K562 (cell line): ENCODE results near the gene JADE3. TPM values are rescaled to one million over a fixed set of nuclear protein-coding genes. Genes with fewer than 3 reads are reported as not detected.

ENCODE experiments used
- ATAC-seq: fragments of 200-7000 bp; cut with Tn5 transposase; 3 replicates; pipeline ENCODE4 v1.9.1; 2020; ENCODE audit warnings: moderate library complexity
- BruUV-seq: library from RNA; stranded (reverse); fragments of 400-500 nt; replicated peaks from 2 replicates; lab custom pipeline; 2021; lab: Mats Ljungman, UMichigan
- CTCF ChIA-PET: fragments of 300-600 bp; formaldehyde crosslinking; extraction: SDS; loops from one replicate; lab custom pipeline; 2021; ENCODE audit warnings: low intra/inter-chr PET ratio; lab: Yijun Ruan, JAX
- POLR2A ChIA-PET: fragments of 300-600, 350-650 bp; sonication (Branson Sonifier 250); formaldehyde crosslinking; extraction: SDS; loops from one replicate; lab custom pipeline; 2021; ENCODE audit warnings: antibody characterized with exemption, inconsistent platforms; lab: Yijun Ruan, JAX
- DNase-seq, 4 experiments: peaks; one replicate each; pipeline versions ENCODE4 v3.0.0 to v3.0.0-alpha.2; 2011 to 2018; ENCODE audit warnings: low spot score in 3 of 4, mixed read lengths in 3 of 4; ENCODE audit errors: extremely low read depth in 1 of 4
- FAIRE-seq: peaks from 2 replicates; lab custom pipeline; 2011; peaks lifted over from hg19 to GRCh38; lab: Jason Lieb, UNC
- H2AFZ ChIP-seq: 2 replicates; pipeline ENCODE4 v1.6.0; 2011; ENCODE audit warnings: low read depth, low read length, control low read depth, inconsistent platforms
- H3K27ac ChIP-seq: fragments of 200-600 bp; 3 replicates; pipeline ENCODE4 v1.8.0; 2011; ENCODE audit warnings: low read depth, mild to moderate bottlenecking, control low read depth, inconsistent platforms, low read length, moderate library complexity, mixed read lengths; ENCODE audit errors: extremely low read depth
- H3K27me3 ChIP-seq, 2 experiments: fragments of 300-600 bp in 1 of 2; 2 replicates in 1 of 2; 3 replicates in 1 of 2; pipeline versions ENCODE4 v1.6.0 to v1.8.0; 2011; ENCODE audit warnings: inconsistent platforms in 2 of 2, low read length in 2 of 2, mild to moderate bottlenecking in 1 of 2, mixed read lengths in 1 of 2, moderate library complexity in 1 of 2; ENCODE audit not compliant: control insufficient read depth in 2 of 2, insufficient read depth in 2 of 2
- H3K36me3 ChIP-seq: fragments of 300-600 bp; 3 replicates; pipeline ENCODE4 v1.8.0; 2011; ENCODE audit warnings: mild to moderate bottlenecking, low read length, inconsistent platforms; ENCODE audit not compliant: control insufficient read depth, insufficient read depth
- H3K4me1 ChIP-seq, 2 experiments: fragments of 200-600 bp in 1 of 2; replicated peaks in 1 of 2; 2 replicates in 1 of 2; 3 replicates in 1 of 2; pipeline versions ENCODE4 v1.5.1 to v1.8.0; 2011; ENCODE audit warnings: inconsistent platforms in 2 of 2, low read length in 2 of 2, mild to moderate bottlenecking in 1 of 2, mixed read lengths in 1 of 2, moderate library complexity in 1 of 2; ENCODE audit not compliant: control insufficient read depth in 2 of 2, insufficient read depth in 2 of 2
- H3K4me2 ChIP-seq: 2 replicates; pipeline ENCODE4 v1.6.1; 2011; ENCODE audit warnings: low read length, control low read depth, inconsistent platforms, mixed read lengths; ENCODE audit not compliant: insufficient read depth
- H3K4me3 ChIP-seq: fragments of 200-600 bp; sonication (generic), shearing (Covaris generic); 2 replicates; pipeline ENCODE4 v1.5.1; 2016; ENCODE audit warnings: control low read depth, inconsistent platforms
- H3K79me2 ChIP-seq: fragments of 200-600 bp; 3 replicates; pipeline ENCODE4 v1.8.0; 2011; ENCODE audit warnings: low read length, inconsistent platforms; ENCODE audit not compliant: control insufficient read depth, insufficient read depth
- H3K9ac ChIP-seq, 2 experiments: 2 replicates each; pipeline versions ENCODE4 v1.6.0 to v1.6.1; 2011; ENCODE audit warnings: low read depth in 2 of 2, low read length in 2 of 2, control low read depth in 1 of 2, inconsistent platforms in 1 of 2, mild to moderate bottlenecking in 1 of 2, mixed read lengths in 1 of 2; ENCODE audit not compliant: insufficient read depth in 1 of 2
- H3K9me1 ChIP-seq: one replicate; pipeline ENCODE4 v1.6.0; 2011; ENCODE audit warnings: inconsistent platforms, mild to moderate bottlenecking, low read length, moderate library complexity; ENCODE audit not compliant: control insufficient read depth, insufficient read depth
- H3K9me3 ChIP-seq: replicated peaks from 2 replicates; pipeline ENCODE4 v1.5.1; 2011; ENCODE audit warnings: low read depth, low read length, inconsistent platforms; ENCODE audit not compliant: control insufficient read depth, insufficient read depth
- H4K20me1 ChIP-seq: replicated peaks from 2 replicates; pipeline ENCODE4 v1.6.1; 2011; ENCODE audit warnings: low read length, inconsistent platforms, mixed read lengths; ENCODE audit not compliant: control insufficient read depth, insufficient read depth
- ARNT ChIP-seq, 2 experiments: fragments of 450-650 bp; IDR thresholded peaks; 2 replicates each; pipeline ENCODE4 v1.6.1; 2016; ENCODE audit warnings: mild to moderate bottlenecking in 1 of 2
- ASH1L ChIP-seq: fragments of 450-650 bp; IDR thresholded peaks from 2 replicates; pipeline ENCODE4 v1.6.1; 2018; ENCODE audit warnings: borderline replicate concordance, mild to moderate bottlenecking, low read depth; ENCODE audit not compliant: partially characterized antibody
- ETS2 ChIP-seq: IDR thresholded peaks from 2 replicates; pipeline ENCODE4 v1.6.1; 2016; ENCODE audit warnings: borderline replicate concordance, missing genetic modification characterization, mild to moderate bottlenecking, moderate library complexity, missing compliant biosample characterization; ENCODE audit not compliant: poor library complexity, severe bottlenecking
- MBD1 ChIP-seq: fragments of 250-450 bp; sonication (Bioruptor Pico); IDR thresholded peaks from 2 replicates; pipeline ENCODE4 v1.8.0; 2022; ENCODE audit warnings: inconsistent platforms
- MBD2 ChIP-seq: sonication (generic); IDR thresholded peaks from 2 replicates; pipeline ENCODE4 v1.6.1; 2016; ENCODE audit warnings: low read depth, borderline replicate concordance
- MYBL2 ChIP-seq, 2 experiments: fragments of 450-650 bp in 1 of 2; sonication (generic) in 1 of 2; formaldehyde crosslinking in 1 of 2; IDR thresholded peaks; 2 replicates each; pipeline versions ENCODE4 v1.6.1 to v1.8.1; 2017 to 2022; ENCODE audit warnings: borderline replicate concordance in 1 of 2, inconsistent platforms in 1 of 2, low read depth in 1 of 2, mild to moderate bottlenecking in 1 of 2, missing genetic modification reagents in 1 of 2, moderate library complexity in 1 of 2
- NCOA6 ChIP-seq: fragments of 450-650 bp; IDR thresholded peaks from 2 replicates; pipeline ENCODE4 v1.6.1; 2017; ENCODE audit warnings: mild to moderate bottlenecking
- PYGO2 ChIP-seq: fragments of 450-650 bp; IDR thresholded peaks from 2 replicates; pipeline ENCODE4 v1.6.1; 2016; ENCODE audit warnings: mild to moderate bottlenecking, missing genetic modification characterization, moderate library complexity, missing compliant biosample characterization
- SMAD2 ChIP-seq: fragments of 150-350 bp; IDR thresholded peaks from 2 replicates; pipeline ENCODE4 v1.6.1; 2014; ENCODE audit warnings: low read depth, mild to moderate bottlenecking, low read length
- SNIP1 ChIP-seq: fragments of 450-650 bp; IDR thresholded peaks from 2 replicates; pipeline ENCODE4 v1.7.1; 2017; ENCODE audit warnings: low read depth, mild to moderate bottlenecking
- SREBF2 ChIP-seq: sonication (generic); formaldehyde crosslinking; IDR thresholded peaks from 2 replicates; pipeline ENCODE4 v1.4.0; 2020; ENCODE audit warnings: mild to moderate bottlenecking, missing genetic modification reagents
- ZBTB33 ChIP-seq: sonication (generic); formaldehyde crosslinking; IDR thresholded peaks from 2 replicates; pipeline ENCODE4 v1.8.1; 2023; ENCODE audit warnings: mild to moderate bottlenecking, missing genetic modification reagents
- ZKSCAN8 ChIP-seq: fragments of 200-800 bp; sonication (Bioruptor generic); IDR thresholded peaks from 2 replicates; pipeline ENCODE4 v1.6.1; 2016; ENCODE audit warnings: missing genetic modification characterization, missing compliant biosample characterization
- ZNF280A ChIP-seq: fragments of 450-650 bp; IDR thresholded peaks from 2 replicates; pipeline ENCODE4 v1.6.1; 2018; ENCODE audit warnings: mild to moderate bottlenecking, low read depth; ENCODE audit not compliant: partially characterized antibody
- ZNF785 ChIP-seq: fragments of 250-450 bp; sonication (Bioruptor Pico); IDR thresholded peaks from 2 replicates; pipeline ENCODE4 v1.4.0; 2020; ENCODE audit warnings: mild to moderate bottlenecking
- WGBS: fragments of 100-300 bp; shearing (Covaris generic); methylation state at CpG from one replicate; pipeline ENCODE4 v1.1.6; 2016; ENCODE audit warnings: low coverage, mixed read lengths; ENCODE audit not compliant: insufficient coverage; ENCODE audit errors: missing lambda C conversion rate; 5-methylcytosine and 5-hydroxymethylcytosine counted together
- in situ Hi-C: fragments of 300-500 bp; cut with MboI; formaldehyde crosslinking; loops from 4 replicates; pipeline ENCODE4 v1.15.0; 2018; ENCODE audit warnings: inconsistent platforms, mixed read lengths
- intact Hi-C: fragments of 100-400 bp; cut with micrococcal nuclease; formaldehyde crosslinking; loops from 2 replicates; pipeline ENCODE4 v1.14.2; 2022
- polyA plus RNA-seq, 8 experiments: library from polyadenylated mRNA; depleted of rRNA in 4 of 8; stranded (reverse) in 5 of 8; unstranded in 3 of 8; fragments of >200 nt; fragmentation: Nextera tagmentation in 2 of 8; fragmentation: Illumina TruSeq in 1 of 8; extraction: Ambion mirVana in 2 of 8; extraction: Trizol in 1 of 8; gene quantifications; 2 replicates each; pipeline versions ENCODE4 v1.2.1 to v1.2.3, GENCODE V29; 2011 to 2014; ENCODE audit warnings: inconsistent platforms in 1 of 8, missing spikeins in 1 of 8
- total RNA-seq, 7 experiments: library from RNA; depleted of rRNA in 6 of 7; stranded (reverse); fragments of >200 nt in 6 of 7; fragmentation: Illumina TruSeq in 2 of 7; extraction: Trizol in 2 of 7; gene quantifications; 2 replicates each; pipeline versions ENCODE4 v1.2.1 to v1.2.3, GENCODE V29; 2011 to 2021; ENCODE audit warnings: low replicate concordance in 1 of 7

JADE3 gene
- total and polyA plus RNA-seq, 9 of the 15 experiments (the other 6 are each of a cell fraction or from before 2014, with no cell fraction given), result 2.6 to 10.0 (median 7.0) TPM

- no peak for TF ChIP-seq MBD1 (CRISPR knock-in tag)
Measured at GRCh38 chrX:47080215-47080914, 168.1 kb downstream of the JADE3 start (continued).

GRCh38 chrX:47080915-47081236 is 168.7 kb downstream of the JADE3 start:
- ATAC-seq, result no peak
- CTCF ChIA-PET, result no interaction called here
- Histone ChIP-seq H3K4me1 (peaks cover 3 to 5% of the 10 kb centered on the region in 2 experiments; a peak in 3 of 5 replicates), H2AFZ (no peak overlapping the region), H3K9ac (no peak overlapping the region), H4K20me1 (no peaks in the 10 kb centered on the region; the same call in 1 of the 2 replicates), H3K79me2 (no peaks in the 10 kb centered on the region), H3K9me1 (no peaks in the 10 kb centered on the region), H3K27me3 (no peaks in the 10 kb centered on the region), H3K9me3 (no peaks in the 10 kb centered on the region), H3K36me3 (no peaks in the 10 kb centered on the region), H3K4me3 (no peak overlapping the region), H3K4me2 (no peak overlapping the region), H3K27ac (no peak overlapping the region)
- no peak for TF ChIP-seq SMAD2
- TF ChIP-seq ZBTB33 (CRISPR knock-in tag), result no peak
- no peak for TF ChIP-seq ZNF280A
- no peak for TF ChIP-seq PYGO2
- TF ChIP-seq ARNT (IDR thresholded peaks at IDR 0.05), result no peak
- no peak for TF ChIP-seq NCOA6
- no peak for TF ChIP-seq SNIP1
- TF ChIP-seq ETS2 (tag), result no peak
- no peak for TF ChIP-seq ASH1L
- no peak for TF ChIP-seq ZNF785
- no peak for TF ChIP-seq SREBF2 (CRISPR knock-in tag)
- no peak for TF ChIP-seq ZKSCAN8 (CRISPR knock-in tag)
- no peak for TF ChIP-seq MYBL2 (IDR thresholded peaks at IDR 0.05; ENCODE audit: low read depth)
- TF ChIP-seq MYBL2 (CRISPR knock-in tag; IDR thresholded peaks at IDR 0.05; ENCODE audit: borderline replicate concordance), result no peak
- TF ChIP-seq MBD2, result no peak
- POLR2A ChIA-PET, result interaction anchor here (0.5 kb wide), 1 partner anchor 50 kb away, joined by 3 read pairs; no protein-coding TSS in a partner anchor
- DNase-seq, result no peak
- WGBS, result 13% methylated on average over 5 of the region's 5 CpGs
- no TSS peak for BruUV-seq
- in situ Hi-C loops (no loop called here), intact Hi-C loops (no loop called here)
- no peak for FAIRE-seq
